GM06990 (cell line): ENCODE results near the gene FAM171A1.

Experiments
- DNase-seq: peaks from one replicate; pipeline ENCODE4 v3.0.0-alpha.2; 2011; ENCODE audit not compliant: insufficient read length; ENCODE audit errors: extremely low read depth
- H3K27me3 ChIP-seq: replicated peaks from 2 replicates; pipeline ENCODE4 v1.6.0; 2011; ENCODE audit warnings: low read length; ENCODE audit not compliant: control insufficient read depth, insufficient read depth
- H3K36me3 ChIP-seq: 2 replicates; pipeline ENCODE4 v1.5.1; 2011; ENCODE audit warnings: low read length; ENCODE audit not compliant: control insufficient read depth, insufficient read depth
- H3K4me3 ChIP-seq: replicated peaks from 2 replicates; pipeline ENCODE4 v1.5.1; 2011; ENCODE audit warnings: low read depth, mild to moderate bottlenecking, control low read depth, low read length
- CTCF ChIP-seq: IDR thresholded peaks from 2 replicates; pipeline ENCODE4 v1.5.1; 2011; ENCODE audit warnings: low read length, control low read depth, mild to moderate bottlenecking, inconsistent platforms; ENCODE audit not compliant: insufficient read depth, poor library complexity, severe bottlenecking

Gene FAM171A1

GRCh38 chr10:15241306-15241705 lies 129.8 kb downstream of the FAM171A1 start:
- no peak for TF ChIP-seq CTCF
- DNase-seq, result no peak
- Histone ChIP-seq H3K36me3 (no peaks in the 10 kb centered on the region), H3K27me3 (no peaks in the 10 kb centered on the region), H3K4me3 (no peak overlapping the region)

GRCh38 chr10:15238555-15239335 lies 132.3 kb downstream of the FAM171A1 start:
- TF ChIP-seq CTCF, result no peak
- Histone ChIP-seq H3K4me3 (no peak overlapping the region), H3K27me3 (no peaks in the 10 kb centered on the region), H3K36me3 (no peaks in the 10 kb centered on the region)
- no peak for DNase-seq

GRCh38 chr10:15237351-15237750 lies 133.7 kb downstream of the FAM171A1 start:
- no peak for DNase-seq

GRCh38 chr10:15236340-15236739 lies 134.7 kb downstream of the FAM171A1 start:
- Histone ChIP-seq H3K27me3 (peaks cover 1% of the 10 kb centered on the region; the same call in 1 of the 2 replicates), H3K36me3 (no peaks in the 10 kb centered on the region), H3K4me3 (no peak overlapping the region)
- no peak for DNase-seq
- no peak for TF ChIP-seq CTCF

More at GRCh38 chr10:15237351-15237750, 133.7 kb downstream of the FAM171A1 start:
- H3K27me3 ChIP-seq, result no peaks in the 10 kb centered on the region
- no peak for TF ChIP-seq CTCF
- no peak overlapping the region for H3K4me3 ChIP-seq
- H3K36me3 ChIP-seq, result no peaks in the 10 kb centered on the region

GRCh38 chr10:15232279-15232678 lies 138.8 kb downstream of the FAM171A1 start:
- no peak for TF ChIP-seq CTCF
- Histone ChIP-seq H3K27me3 (peaks cover 1% of the 10 kb centered on the region; the same call in 1 of the 2 replicates), H3K4me3 (no peak overlapping the region), H3K36me3 (no peaks in the 10 kb centered on the region)
- no peak for DNase-seq
